HG03025 (cell line): ENCODE measurements around the gene ULK4.
"Not testable (repeated sequence)": the region's sequence is repeated elsewhere in the genome, so short reads cannot be mapped to it uniquely, and the experiment has no call there.

Source experiments
- ATAC-seq: cut with Tn5 transposase; IDR thresholded peaks from one replicate; pipeline ENCODE4 v1.9.1; 2021; ENCODE audit warnings: mild to moderate bottlenecking, moderate library complexity; ENCODE audit not compliant: unreplicated experiment, low FRiP score

ULK4 gene

DNA sequence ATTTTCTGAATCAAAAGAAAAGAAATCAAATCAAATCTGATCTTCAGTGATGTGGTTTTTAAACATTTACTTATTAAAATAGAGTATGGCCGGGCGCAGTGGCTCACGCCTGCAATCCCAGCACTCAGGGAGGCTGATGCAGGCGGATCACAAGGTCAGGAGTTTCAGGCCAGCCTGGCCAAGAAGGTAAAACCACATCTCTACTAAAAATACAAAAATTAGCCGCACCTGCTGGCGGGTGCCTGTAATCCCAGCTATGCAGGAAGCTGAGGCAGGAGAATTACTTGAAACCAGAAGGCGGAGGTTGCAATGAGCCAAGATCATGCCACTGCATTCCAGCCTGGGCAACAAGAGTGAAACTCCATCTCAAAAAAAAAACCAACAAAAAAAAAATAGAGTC, 169.1 kb downstream of the ULK4 start:
- no peak for ATAC-seq

DNA sequence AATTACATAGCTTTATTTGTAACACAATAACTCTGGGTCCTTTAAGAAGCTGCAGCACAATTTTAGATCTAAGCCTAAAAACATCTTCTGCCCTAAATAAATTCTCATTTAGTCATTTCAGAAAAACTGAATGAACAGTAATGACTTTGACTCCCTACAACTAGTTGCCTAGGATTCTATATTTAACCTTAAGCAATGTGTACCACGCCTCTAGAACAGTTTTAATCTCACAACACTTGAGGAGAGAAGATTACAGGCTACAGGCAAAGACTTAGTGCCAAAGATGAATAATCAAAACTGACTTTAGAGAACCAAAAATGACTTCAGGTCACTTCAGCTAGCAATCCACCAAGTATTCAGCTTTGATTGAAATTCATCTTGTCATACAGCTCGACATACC, 192.8 kb downstream of the ULK4 start:
- ATAC-seq, result no peak

DNA sequence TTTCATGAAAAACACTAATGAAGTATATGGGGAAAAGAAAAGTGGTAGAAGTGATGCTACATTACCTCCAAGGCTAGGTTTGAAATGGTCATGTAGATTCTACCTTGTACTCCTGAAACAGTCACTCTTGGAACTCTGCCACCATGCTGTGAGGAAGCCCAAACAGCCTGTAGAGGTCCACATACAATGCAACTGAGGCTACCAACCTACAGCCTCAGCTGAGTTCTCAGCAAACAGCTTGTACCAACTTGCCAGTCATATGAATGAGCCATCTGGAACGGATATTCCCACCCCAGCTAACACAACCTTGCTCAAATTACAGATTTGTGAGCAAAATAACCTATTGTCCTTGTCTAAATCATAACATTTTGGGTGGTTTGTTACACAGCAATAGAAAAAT, 193.5 kb downstream of the ULK4 start:
- no peak for ATAC-seq

DNA sequence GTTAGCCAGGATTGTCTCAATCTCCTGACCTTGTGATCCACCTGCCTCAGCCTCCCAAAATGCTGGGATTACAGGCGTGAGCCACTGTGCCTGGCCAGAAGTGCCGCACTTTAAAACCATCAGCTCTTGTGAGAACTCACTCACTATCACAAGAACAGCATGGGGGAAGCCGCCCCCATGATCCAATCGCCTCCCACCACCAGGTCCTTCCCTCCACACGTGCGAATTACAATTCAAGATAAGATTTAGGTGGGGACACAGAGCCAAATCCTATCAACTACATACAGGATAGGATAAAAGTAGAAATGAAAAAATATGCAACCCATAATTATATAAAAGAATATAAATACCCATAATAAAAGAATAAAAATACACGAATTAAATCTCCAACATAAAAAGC, 199.0 kb downstream of the ULK4 start:
- not testable (repeated sequence) for ATAC-seq

DNA sequence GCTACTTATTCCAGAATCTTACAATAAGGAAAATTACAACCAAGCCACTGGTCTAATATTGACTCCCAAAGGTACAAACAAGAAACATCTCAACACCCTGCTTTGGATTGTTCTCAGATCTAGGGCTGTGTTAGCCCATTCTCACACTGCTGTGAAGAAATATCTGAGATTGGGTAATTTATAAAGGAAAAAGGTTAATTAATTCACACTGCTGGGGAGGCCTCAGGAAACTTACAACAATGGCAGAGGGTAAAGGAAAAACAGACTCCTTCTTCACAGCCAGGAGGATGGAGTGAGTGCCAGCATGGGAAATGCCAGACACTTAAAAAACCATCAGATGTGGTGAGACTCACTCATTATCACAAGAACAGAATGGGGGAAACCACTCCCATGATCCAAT, 208.3 kb downstream of the ULK4 start:
- ATAC-seq, result no peak

DNA sequence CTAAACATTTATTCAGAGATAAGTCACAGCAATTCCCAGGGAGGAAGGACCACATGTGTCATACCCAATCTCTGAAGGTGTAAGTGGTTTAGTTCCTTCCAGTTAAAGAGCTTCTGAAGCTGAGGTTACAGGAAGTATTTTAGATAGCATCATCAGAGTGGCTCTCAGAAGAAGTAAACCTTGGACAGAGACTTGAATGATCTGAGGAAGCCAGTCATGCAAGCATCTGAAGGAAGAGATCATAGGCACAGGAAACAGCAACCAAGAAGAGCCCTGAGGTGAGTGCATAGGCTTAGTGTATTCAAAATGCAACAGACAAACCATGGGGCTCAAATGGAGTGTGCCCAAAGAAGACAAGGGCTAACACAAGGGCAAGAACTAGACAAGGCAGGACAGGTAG, 210.3 kb downstream of the ULK4 start:
- ATAC-seq, result no peak

DNA sequence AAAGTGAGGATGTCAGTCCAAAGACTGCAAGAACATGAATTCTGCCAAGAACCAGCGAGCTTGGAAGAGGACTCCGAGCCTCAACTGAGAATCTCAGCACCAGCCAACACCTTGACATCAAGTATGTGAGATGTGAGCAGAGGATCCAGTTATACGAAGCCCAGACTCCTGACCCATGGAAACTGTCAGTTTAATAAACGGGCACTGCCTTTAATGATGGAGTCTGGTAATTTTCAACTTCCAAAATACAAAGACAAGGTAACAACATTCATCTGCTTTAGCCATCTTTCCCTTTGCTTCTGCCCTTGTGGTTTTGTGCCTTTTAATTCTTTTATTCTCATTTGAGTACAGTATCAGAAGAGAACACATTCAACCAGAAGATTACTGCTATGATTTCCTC, 211.9 kb downstream of the ULK4 start:
- no peak for ATAC-seq

DNA sequence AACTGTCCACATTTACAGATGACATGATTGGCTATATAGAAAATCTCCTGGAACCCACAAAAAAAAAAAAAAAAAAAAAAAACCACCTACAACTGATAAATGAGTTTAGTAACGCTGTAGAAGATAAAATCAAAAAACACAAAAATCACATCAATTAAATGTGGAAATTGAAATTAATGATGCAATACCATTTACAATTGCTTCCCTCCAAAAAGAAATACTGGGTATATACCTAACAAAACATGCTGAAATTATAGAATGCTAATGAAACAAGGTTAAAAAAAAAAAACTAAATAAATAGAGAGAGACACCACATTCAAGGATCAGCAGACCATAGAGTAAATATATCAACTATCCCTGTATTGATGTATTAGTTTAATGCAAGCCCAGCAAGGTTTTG, 215.7 kb downstream of the ULK4 start:
- no peak for ATAC-seq

DNA sequence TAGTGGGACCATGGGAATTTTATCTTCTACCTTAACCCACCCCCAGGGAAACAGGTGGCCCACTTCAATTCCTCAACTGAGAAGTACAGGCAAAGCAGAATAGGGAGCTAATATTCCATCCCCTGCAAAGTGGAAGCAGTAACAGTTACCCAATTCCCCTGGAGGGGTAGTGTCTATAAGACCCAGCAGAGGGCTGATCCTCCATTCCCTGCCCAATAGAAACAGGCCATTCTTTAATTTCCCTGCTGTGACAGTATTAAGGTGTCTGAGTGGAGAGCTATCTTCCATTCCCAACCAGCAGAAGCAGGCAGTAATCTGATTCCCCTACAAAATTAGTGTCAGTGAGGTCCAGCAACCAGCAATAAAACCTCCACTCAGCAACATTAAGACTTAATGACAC, 219.8 kb downstream of the ULK4 start:
- ATAC-seq, result no peak

DNA sequence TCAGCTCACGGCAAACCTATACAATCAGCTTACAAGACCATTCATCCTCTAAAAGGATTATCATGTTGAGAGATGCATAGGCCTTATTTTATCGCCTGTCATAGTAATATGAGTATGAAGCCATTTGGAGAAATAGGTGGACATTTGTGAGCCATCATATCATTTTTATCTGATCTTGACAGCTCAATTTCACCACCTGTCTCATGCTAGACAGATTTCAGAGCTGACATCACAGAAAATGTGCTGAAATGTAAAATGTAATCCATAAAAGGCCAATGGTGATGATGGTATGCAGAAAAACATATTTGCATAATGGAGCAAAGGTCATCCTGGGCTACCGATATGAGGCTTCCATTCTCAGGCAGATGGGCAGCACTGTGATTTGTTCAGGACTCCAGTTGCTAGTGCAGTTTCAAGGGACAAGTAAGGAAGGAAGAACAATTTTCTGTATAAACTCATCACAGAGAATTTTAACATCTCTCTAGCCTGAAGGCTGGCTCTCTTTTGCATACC, 221.5 kb downstream of the ULK4 start:
- no peak for ATAC-seq

DNA sequence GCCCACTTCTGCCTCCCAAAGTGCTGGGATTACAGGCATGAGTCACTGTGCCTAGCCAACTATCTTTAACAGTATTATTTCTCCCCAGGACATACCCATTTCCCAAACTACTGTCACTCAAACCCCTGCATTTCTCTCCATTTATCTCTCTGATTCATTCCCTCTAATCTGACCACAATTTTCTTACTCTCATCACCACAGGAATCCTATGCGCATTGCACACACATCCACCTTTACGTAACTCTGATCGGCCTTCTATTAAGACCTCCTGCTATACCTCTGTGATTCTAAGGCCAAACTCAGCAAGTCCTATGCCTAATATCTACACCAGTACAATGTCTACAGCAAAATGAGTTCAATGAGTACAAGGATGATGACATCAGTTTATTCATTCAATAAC, 235.0 kb downstream of the ULK4 start:
- no peak for ATAC-seq

DNA sequence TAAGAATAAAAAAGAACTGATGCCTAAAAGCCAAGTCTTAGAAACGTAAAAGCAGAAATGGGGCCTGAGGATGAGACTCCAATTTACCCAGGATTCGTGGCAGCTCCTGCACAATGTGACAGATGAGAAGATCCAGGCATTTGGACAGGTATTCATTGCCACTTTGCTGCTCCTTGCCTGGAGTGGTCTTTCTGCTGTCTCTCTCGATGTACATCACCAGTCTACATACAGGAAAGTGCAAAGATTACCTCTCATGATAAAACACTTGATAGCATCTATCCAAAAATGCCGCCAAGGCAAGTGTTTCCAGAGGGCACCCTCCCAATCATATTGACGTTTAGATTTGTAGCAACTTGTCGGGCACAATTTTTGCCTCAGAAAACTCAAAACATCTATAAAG, 244.3 kb downstream of the ULK4 start:
- ATAC-seq, result no peak

DNA sequence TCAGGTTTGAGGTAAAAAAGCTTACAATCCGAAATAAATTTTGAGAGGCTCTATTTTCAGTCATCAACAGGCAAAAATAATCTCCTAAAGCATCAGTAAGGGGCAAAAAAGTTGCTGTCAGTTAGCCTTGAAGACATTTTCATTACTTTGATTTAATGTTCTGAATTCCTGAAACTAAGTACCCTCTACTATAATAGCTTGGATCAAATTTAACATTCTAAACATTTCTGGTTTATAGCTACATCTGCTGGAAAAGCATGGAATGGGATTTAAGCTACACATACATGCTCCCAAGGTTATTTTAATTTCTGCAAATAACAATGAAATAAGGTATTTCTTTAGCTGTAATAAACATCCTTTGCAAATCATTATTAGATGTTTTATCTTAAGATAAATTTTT, 245.4 kb downstream of the ULK4 start:
- ATAC-seq, result no peak

DNA sequence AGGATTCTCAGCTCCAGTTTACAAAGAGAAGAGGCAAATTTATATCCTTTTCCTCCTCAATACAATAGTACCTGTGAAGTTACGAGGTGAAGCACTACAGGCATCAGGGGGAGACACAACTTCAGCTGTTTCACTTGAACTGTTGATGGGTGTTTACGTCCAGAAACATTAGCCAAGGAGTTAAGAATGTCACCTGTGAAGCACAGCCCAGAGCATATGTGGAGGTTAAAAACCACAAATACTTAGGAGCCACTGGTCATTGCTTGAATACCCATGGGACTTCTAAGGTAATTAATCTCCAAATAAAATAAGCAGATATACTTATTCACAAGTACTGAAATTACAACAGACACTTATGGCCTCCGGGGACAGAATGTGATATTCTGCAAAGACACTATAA, 246.5 kb downstream of the ULK4 start:
- no peak for ATAC-seq

DNA sequence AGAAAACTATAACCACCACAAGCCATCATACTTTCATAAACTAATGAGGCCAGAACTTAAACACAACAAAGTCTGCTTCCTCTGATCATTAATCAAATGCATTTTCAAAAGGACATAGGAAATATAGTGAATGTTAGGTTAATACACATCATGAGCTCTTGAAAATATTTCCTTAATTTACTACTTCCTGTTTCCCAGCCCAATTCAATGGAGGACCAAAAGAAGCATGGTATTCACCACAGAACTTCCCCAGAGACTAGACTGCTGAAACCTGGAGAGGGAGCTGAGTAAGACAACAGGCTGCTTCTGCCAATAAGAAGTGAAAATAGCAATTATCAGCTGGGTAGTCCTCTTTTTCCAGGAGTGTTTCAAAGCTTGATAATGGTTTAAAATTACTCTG, 250.3 kb downstream of the ULK4 start:
- no peak for ATAC-seq

DNA sequence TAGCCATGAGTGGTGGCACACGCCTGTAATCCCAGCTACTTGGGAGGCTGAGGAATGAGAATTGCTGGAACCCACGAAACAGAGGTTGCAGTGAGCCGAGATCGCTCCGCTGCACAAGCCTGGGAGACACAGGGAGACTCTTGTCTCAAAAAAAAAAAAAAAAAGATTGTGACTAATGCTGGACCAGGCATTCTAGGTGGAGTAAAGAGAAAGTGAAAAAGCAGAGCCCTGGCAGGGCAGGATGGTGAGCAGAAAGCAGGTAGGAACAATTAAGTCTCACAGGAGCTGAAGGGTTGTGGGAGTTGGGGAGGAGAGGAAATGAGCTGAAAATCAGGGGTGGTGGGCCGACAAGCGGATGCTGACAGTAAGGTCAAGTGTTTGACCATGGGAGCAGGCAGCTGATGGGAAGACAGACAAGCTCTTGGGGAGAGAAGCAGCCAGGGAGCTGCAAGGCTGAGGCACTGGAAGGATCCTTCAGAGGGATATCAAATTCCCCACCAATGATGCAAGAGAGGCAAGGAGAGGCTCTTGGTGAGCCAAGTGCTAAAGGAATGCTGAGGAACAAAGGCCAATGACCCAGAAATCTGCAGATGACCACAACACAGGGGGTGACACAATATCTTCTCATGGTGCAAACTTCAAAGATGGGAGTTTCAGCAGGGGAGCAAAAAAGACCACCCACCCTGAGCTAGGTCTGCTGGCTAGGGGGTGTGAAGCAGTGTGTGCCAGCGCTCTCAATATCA, 251.1 kb downstream of the ULK4 start:
- no peak for ATAC-seq

DNA sequence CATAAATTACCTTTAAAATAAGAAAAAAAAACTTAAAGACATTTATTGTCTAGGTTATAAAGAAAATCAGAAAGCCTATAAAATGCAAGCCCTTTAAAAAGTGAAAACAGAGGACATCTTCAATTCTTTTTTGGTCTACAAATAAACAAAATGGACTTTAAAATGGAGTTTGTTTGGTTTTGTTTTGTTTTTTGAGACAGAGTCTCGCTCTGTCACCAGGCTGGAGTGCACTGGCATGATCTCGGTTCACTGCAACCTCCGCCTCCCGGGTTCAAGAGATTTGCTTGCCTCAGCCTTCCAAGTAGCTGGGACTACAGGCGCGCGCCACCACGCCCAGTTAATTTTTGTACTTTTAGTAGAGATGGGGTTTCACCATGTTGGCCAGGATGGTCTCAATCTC, 252.7 kb downstream of the ULK4 start:
- ATAC-seq, result not testable (repeated sequence)

DNA sequence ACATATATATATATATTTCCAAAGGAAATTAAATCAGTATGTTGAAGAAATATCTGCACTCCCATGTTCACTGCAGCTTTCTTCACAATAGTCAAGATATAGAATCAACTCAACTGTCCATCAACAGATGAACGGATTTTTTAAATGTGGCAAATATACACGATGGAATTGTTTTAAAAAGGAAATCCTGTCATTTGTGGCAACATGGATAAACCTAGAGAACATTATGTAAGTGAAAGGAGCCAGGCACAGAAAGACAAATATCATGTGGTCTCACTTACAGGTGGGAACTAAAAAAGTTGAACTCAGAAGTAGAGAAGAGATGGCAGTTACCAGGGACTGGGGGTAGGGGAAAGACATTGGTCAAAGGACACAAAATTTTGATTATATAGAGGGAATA, 253.7 kb downstream of the ULK4 start:
- no peak for ATAC-seq

DNA sequence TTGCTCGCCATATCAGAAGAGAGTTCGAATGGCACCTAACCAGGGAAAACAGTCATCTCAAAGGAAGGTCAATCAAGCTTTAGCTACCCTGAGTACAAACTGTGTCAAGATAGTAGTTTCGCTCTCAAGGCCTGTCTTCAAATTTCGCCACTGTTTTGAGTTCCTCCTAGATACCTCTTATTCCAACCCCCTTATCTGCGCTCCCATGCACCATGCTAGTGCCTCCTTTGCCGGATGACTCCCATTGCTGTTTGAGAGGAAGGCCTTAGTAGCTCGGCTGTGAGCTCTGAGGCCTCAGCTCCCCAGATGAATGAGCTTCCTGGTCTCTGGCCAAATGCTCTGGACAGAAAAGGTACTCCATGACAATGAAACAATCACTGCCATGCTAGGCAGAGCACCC, 256.0 kb downstream of the ULK4 start:
- ATAC-seq, result no peak

DNA sequence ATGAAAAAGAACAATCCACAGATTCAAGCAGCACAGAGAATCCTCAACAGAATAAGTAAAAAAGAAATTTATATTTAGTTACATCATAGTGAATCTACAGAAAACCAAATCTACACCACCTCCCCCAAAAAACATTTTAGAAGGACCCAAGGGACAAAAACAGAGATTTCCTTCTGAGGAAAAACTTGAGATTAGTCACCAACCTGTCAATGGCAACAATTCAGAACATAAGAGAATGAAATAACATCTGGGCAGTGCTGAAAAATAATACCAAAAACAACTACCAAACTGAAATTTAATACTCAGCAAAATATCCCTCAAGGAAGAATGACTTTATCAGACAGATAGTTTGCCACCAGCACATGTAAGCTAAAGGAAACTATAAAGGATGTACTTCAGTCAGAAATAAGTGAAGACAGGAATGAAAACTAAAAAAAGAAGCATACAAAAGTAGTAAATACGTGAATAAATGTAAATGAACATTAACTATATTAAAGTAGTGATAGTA, 260.7 kb downstream of the ULK4 start:
- no peak for ATAC-seq

DNA sequence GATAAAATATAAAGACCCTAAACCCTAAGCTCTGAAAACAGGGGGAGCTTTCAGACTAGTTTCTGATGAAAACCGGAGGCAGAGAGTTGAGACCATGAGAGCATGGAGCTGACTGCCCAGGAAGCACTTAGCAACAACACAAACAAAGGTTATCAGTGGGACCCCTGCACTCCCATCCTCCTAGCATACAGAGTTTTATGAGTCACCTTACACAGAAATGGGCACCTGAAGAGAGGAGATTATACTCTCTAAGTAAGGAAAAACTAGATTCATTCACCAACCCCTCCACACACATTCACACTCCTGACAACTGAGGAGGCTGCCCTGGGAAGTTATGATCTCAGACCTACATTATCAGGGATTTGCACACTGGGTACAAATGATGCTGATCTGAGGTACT, 261.7 kb downstream of the ULK4 start:
- no peak for ATAC-seq

DNA sequence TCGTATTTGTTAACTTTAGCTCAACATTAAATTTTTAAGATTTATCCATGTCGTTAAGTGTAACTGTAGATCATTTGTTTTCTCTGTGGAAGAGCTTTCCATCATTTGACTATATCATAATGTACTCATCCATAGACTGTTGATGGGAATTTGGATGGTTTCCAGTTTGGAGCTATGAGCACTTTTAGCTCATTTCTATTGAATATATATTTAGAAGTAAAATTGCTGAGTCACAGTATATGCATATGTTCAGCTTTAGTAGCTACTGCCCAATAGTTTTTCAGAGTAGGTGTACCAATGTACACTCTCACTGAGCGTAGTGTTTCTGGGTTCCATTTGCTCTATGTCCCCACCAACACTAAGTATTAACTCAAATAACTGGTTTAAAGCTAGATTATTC, 263.0 kb downstream of the ULK4 start:
- no peak for ATAC-seq

DNA sequence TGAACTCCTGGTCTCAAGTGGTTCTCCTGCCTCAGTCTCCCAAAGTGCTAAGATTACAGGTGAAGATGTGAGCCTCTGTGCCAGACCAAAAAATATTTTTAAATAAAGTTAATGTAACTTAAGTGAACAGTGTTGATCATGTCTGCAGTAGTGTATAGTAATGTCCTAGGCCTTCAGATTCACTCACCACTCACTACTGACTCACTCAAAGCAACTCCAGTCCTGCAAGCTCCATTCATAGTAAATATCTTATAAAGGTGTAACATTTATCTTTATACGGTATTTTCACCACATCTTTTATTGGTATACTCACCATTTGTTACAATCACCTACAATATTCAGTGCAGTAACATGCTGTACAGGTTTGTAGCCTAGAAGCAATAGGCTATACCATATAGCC, 264.2 kb downstream of the ULK4 start:
- ATAC-seq, result no peak
